HPDE6-E6E7 (cell line): Measurements from ENCODE around the gene CHST11.

Experiments used
- DNase-seq: peaks from one replicate; pipeline ENCODE4 v3.0.0; 2011; ENCODE audit warnings: missing footprints; ENCODE audit errors: extremely low spot score

CHST11 gene

DNA sequence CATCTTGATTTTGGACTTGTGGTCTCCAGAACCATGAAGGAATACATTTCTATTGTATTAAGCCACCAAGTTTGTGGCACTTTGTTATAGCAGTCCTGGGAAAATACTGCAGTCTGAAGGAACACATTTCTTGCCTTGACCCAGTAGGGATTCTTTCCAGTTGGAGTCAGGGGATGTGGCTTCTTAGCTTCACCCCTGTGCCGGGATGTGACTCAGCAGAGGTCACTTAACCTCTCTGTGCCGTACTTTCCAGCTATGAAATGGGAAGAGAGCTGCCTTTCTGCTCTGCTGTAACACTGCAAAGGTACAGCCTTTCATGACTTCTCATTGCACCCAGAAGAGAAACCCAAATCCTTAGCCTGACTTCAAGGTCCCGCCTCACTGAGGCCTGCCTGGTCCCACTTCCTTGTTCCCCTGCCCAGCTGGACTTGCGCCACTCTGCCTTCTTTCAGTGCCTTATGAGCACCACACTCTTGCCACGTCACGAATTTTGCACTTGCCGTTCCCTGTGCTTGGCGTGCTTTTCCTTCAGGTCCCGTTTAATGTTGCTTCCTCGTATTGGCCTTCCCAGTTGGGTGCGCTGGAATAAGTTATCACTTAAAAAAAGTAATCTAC is 24.2 kb downstream of the CHST11 start:
- DNase-seq = no peak

GRCh38 chr12:104482113-104482512 is 25.4 kb downstream of the CHST11 start:
- no peak for DNase-seq

DNA sequence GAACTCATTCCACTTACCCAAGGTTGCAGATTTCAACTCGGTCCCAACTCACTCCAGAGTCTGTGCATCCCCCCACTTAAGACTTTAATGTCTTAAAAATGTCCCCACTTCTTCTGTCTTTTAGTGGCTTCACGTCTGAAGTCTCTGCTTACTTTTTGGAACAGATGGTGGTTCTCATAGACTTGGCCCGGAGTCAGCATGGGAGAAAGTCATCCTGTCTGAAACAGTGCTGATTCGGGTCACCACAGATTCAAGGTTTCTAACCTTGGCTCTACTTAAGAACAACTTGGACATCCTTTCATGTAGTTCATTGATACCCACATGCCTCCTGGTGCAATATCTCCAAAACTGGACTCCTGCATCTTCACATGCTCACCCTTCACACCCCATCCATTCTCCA is 26.0 kb downstream of the CHST11 start:
- DNase-seq = no peak

GRCh38 chr12:104484079-104484478 is 27.3 kb downstream of the CHST11 start:
- no peak for DNase-seq

DNA sequence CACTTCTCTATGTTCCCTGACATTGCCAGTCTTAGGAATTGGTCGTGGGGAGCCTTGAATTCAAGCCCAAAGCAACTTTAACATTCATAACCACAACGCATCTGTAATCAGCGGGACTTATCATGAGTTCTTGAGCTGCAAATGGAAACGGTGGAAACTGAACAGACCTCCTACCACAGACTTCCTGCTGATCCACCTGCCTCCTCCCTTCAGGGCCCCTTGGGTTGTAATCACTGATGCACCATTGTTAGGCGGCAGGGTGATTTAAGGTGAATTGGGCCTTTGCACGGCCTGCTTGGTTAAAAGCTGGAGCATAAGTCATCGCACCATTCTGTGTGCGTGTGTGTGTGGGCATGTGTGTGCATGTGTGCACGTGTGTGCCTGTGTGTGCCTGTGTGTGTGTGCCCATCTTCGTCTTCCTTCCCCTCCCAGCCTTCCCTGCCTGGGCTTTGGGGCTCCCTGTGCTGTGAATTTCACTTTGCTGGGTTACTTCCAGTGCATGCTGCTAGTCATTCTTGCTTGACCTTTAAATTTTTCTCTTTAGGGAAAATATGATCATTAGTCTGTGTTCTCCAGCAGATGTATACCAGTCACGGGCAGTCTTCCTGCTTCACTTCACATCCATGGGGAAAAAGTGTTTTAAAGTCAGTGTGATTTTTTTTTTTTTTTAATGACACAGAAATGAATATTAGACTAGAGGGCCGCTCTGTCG is 29.1 kb downstream of the CHST11 start:
- no peak for DNase-seq

GRCh38 chr12:104486363-104486750 is 29.6 kb downstream of the CHST11 start:
- DNase-seq = no peak

DNA sequence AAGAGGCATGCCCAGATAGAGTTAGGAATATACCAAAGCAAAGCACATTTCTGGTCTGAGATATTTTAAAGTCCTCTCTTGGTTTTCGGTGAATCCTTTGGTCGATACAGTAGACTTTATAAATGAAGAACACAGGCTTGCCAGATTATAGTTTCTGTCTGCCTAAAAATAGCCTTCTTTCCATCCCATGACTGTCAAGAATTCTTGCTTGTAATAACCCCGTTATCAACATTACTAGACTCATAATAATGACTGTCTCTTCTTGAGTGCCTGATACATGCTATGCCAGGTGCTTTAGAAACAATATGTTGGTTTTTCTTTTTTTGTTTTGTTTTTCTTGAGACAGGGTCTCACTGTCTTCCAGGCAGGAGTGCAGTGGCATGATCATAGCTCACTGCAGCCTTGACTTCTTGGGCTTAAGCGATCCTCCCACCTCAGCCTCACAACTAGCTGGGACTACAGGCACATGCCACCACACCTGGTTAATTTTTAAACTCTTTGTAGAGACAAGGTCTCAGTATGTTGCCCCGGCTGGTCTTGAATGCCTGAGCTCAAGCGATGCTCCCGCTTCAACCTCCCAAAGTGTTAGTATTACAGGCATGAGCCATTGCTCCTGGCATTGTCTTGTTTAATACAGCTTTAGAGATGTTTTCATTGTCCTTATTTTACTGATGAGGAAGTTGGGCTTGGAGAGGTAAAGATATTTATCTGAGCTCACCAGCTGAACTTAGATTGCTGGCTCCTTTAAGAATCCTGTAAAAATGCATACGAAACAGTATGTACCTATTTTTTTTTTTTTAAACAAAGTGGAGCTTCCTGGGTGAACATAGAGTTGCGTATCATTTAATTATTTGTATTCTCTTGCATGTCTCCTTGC is 30.4 kb downstream of the CHST11 start:
- no peak for DNase-seq

- DNase-seq = no peak
Measured at GRCh38 chr12:104488374-104488773, 31.6 kb downstream of the CHST11 start.

- no peak for DNase-seq
Measured at GRCh38 chr12:104490186-104490585, 33.4 kb downstream of the CHST11 start.

DNA sequence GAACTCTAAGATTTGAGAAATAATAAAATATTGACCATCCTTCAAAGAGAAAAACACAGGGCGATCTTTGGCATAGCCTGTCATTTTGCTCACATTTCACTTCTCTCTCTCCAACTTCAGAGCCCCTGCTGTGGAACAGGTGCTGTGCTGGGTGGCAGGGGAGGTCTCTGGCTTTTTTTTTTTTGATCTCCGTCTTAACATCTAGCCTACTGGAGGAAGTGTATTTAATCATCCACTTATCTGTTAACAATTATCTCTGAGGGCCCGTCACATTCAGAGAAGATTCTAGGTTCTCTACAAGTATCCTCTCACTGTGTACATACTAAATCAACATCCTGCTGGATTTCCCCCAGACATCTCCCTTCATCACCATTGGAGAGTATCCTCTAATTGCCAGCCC is 34.1 kb downstream of the CHST11 start:
- DNase-seq = no peak

GRCh38 chr12:104493496-104493895 is 36.7 kb downstream of the CHST11 start:
- no peak for DNase-seq

DNA sequence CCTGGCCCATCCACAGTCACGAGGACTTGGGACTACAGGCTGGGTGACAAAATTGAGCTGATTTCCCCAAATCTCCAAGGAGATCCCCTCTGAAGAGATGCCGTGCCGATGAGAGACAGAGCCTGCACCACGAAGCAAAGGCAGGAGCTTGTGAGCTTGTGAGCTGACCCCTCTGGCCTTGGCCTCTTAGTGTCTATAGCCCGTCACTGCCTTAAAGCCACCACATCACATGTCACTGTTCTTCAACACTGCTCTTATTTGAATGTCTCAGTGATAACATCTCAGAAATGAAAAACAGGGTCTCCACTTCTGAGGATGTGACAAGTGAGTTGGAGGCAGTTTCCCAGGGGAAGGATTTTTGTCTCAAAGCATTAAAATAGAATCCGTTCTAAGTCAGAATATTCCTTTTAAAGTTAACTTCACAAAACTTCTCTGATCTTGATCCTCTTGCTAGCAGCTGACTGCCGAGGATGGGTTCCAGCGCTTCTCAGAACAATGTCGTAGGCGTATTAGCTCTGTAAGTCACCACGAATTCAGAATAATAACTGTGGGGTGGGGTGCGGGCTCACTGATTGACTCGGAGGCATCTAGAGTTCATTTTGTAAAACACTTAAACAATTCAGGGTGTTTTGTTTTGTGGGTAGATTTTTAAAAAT is 37.5 kb downstream of the CHST11 start:
- no peak for DNase-seq

DNA sequence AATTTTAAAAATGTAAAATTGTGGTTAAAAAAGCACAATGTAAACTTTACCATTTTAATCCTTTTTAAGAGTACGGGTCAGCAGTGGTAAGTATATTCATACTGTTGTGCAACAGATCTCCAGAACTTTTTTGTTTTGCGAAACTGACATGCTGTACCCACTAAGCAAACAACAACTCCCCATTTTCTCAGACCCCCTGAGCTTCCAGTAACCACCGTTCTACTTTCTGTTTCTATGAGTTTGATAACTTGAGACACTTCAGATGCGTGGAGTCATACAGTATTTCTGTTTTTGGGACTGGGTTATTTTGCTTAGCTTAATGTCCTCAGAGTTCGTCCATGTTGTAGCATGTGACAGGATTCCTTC is 38.0 kb downstream of the CHST11 start:
- no peak for DNase-seq

GRCh38 chr12:104495786-104496185 is 39.0 kb downstream of the CHST11 start:
- no peak for DNase-seq

DNA sequence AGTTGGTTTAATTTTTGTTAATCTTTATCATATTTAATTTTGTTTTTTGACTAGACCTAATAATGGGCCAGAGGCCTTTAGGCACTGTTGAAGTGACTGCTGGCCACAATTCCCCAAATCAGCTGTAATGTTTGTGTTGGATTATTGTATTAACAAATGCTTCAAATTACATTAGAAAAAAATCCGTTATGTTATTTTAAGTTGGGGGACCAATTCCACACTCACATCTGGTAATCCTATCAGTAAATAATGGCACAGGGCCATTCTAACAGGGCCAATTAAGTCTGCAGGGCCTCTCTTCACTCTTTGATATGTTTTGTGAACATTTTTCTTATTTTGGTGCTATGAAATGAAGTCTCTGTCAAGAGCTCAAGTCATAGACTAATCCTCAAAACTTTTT is 39.6 kb downstream of the CHST11 start:
- no peak for DNase-seq

DNA sequence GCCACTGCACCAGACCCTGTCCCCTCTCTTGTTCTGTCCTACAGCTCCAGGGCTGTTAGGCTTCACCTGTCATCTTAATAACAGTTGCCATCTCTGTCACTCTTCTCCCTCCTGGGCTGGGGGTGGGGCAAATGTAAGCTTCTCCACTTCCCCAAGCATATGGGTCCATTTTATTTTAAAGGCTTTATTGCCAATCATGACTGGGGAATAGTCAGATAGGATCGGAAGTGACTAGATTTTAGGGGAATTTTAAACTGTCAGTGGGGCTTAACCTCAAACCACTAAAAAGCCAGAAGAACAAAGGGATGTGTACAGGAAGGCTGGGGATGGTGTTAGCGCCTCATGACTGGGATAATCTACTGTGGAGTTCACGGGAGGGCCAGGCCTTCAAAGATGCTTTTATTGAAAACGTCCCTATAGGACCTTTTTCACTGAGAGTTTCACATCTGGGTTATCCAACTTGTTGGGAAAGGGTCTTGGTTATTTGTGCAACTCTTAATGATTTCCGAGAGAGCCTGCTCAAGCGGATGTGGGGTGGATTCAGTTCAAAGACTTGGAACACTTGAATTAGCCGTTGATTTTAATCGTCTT is 41.6 kb downstream of the CHST11 start:
- no peak for DNase-seq

DNA sequence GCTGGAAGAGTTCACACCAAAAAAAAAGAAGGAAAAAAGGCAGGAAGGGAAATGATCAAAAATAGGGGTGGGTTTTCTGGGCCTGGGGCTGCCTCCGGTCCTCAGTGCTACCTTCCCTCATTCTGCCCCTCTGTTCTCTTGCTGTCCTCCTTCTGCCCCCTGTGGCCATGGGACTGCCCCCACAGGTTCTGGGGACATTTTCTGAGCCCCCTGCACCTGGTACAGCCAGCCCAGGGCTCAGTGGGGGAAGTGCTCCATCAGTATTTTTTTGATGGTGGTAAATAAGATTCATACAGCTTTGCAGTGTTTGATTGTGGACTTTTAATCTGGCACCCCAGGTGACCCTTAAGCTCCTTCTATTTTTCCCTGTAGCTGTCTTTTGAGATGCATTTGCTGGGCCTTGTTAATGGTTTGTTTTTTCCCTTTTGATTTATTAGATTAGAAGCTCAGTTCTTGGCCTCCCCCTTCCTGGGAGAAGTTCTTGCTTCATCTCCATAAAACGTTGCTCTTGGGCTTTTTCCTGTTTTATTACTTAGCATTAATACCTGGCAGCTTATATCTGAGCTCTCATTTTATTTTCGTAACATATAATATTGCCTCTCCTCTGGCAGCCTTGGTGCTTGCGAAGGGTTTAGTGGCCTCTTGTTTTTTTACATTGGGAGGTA is 43.1 kb downstream of the CHST11 start:
- no peak for DNase-seq

- no peak for DNase-seq
Measured at GRCh38 chr12:104501115-104501514, 44.4 kb downstream of the CHST11 start.

- DNase-seq = no peak
Measured at GRCh38 chr12:104501660-104502059, 44.9 kb downstream of the CHST11 start.

DNA sequence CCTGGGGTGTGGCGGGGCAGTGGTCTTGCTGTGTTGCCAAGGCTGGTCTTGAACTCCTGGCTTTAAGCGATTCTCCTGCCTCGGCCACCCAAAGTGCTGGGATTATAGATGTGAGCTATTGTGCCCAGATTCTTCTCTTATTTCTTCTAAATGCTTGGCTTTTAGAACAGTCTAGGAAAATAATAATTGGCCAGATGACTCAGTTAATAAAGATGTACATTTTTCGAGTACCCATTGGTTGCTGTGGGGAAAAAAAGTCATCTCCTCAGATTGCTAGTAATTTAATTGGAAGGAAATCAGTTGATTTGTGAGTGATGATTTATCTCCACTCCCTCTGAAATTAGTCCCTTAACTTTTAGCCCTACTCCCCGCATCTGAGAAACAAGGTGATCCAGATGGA is 45.5 kb downstream of the CHST11 start:
- no peak for DNase-seq

DNA sequence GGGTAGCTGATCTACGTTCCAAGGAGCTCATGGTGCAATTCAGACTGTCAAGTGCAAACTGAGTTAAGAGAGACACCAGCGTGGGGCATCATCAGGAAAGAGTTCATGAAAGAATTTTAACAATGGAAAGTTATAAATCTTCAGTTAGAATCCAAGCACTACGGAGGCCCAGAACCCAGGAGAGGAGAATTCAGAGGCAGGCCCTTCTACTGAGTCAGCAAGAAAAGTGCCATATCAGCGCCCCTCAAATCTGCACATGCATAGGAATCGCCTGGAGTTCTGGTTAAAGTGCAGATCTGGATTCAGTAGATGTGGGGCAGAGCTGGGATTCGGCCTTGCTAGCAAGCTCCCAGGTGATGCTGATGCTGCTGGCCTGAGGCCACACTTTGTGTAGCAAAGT is 45.9 kb downstream of the CHST11 start:
- no peak for DNase-seq
